Sigmoid colon (tissue), 7 donors: ENCODE results near the gene ZNF775. TPM values are rescaled to one million over a fixed set of nuclear protein-coding genes. Genes with fewer than 3 reads are reported as not detected.
A peak's percentile ranks its signal among the peaks of the same experiment; 100 is the strongest.

Experiments
- DNase-seq: peaks from one replicate; pipeline ENCODE4 v3.0.0-alpha.2; 2019
- H3K27ac ChIP-seq, 4 donors: fragments of 200-600 bp; sonication (generic); one replicate each; pipeline ENCODE4 v1.5.1; 2016 to 2019; ENCODE audit warnings: mild to moderate bottlenecking in 1 of 4
- H3K27me3 ChIP-seq, 3 donors: fragments of 200-600 bp; sonication (generic); one replicate each; pipeline ENCODE4 v1.5.1; 2019; ENCODE audit warnings: mild to moderate bottlenecking in 1 of 3
- H3K36me3 ChIP-seq, 4 donors: fragments of 200-600 bp; sonication (generic); one replicate each; pipeline ENCODE4 v1.5.1; 2016 to 2019
- H3K4me1 ChIP-seq, 4 donors: fragments of 200-600 bp; sonication (generic); one replicate each; pipeline ENCODE4 v1.5.1; 2017 to 2019
- H3K4me3 ChIP-seq, 4 donors: fragments of 200-600 bp; sonication (generic); one replicate each; pipeline ENCODE4 v1.5.1; 2017 to 2019; ENCODE audit warnings: mild to moderate bottlenecking in 2 of 4, moderate library complexity in 1 of 4
- H3K9me3 ChIP-seq, 4 donors: fragments of 200-600 bp in 3 of 4; sonication (generic) in 3 of 4; one replicate each; pipeline versions ENCODE4 v1.5.1 to v1.6.1; 2013 to 2019
- CTCF ChIP-seq, 4 experiments: fragments of 450-650 bp in 3 of 4; fragments of 200-600 bp in 1 of 4; IDR thresholded peaks; one replicate each; pipeline ENCODE4 v1.5.1; 2016 to 2019; ENCODE audit warnings: antibody characterized with exemption in 4 of 4, mild to moderate bottlenecking in 3 of 4, moderate library complexity in 2 of 4
- EP300 ChIP-seq, 4 donors: sonication (generic); formaldehyde crosslinking; IDR thresholded peaks; one replicate each; pipeline ENCODE4 v1.6.1; 2017; ENCODE audit warnings: antibody characterized with exemption in 4 of 4
- POLR2A ChIP-seq, 2 donors: fragments of 450-650 bp; IDR thresholded peaks; one replicate each; pipeline ENCODE4 v1.6.1; 2016; ENCODE audit warnings: antibody characterized with exemption in 2 of 2, mild to moderate bottlenecking in 2 of 2, moderate library complexity in 2 of 2
- POLR2AphosphoS5 ChIP-seq, 4 donors: sonication (generic); formaldehyde crosslinking; IDR thresholded peaks; one replicate each; pipeline ENCODE4 v1.6.1; 2017; ENCODE audit warnings: antibody characterized with exemption in 4 of 4
- WGBS, 2 donors: extraction: QIAGEN DNeasy Blood & Tissue Kit; methylation state at CpG; one replicate each; pipeline ENCODE4 v1.1.7; 2013; 5-methylcytosine and 5-hydroxymethylcytosine counted together
- intact Hi-C: fragments of 100-400 bp; cut with DNase I; formaldehyde crosslinking; loops from one replicate; pipeline ENCODE4 v1.15.1; 2023
- polyA plus RNA-seq, 3 donors: library from polyadenylated mRNA; stranded (reverse); fragments of 200-250 nt; gene quantifications; one replicate each; pipeline ENCODE4 v1.2.3, GENCODE V29; 2013
- total RNA-seq, 4 donors: library from RNA; depleted of rRNA; stranded (reverse); fragments of >200 nt; gene quantifications; one replicate each; pipeline ENCODE4 v1.1.0, GENCODE V29; 2016
- donor health status: healthy with polysubstance abuse.
- donor health status: Bipolar disorder and iron deficiency.
- donor health status: healthy.

Gene ZNF775
- total and polyA plus RNA-seq, 7 donors, result 3.0 to 10.7 (median 6.1) TPM

- Histone ChIP-seq H3K4me3 (peak overlapping the region; percentile 70 to 76 (median 72)), H3K4me1 (peaks cover 0 to 76% (median 67%) of the 10 kb centered on the region in 4 donors), H3K27me3 (no peaks in the 10 kb centered on the region), H3K36me3 (peaks cover 0 to 12% (median 4%) of the 10 kb centered on the region in 4 donors), H3K27ac (peak overlapping the region; percentile 85 to 93 (median 91)), H3K9me3 (no peaks in the 10 kb centered on the region)
- intact Hi-C loops, result no loop called here
- 27 to 46% methylated on average over 9 of the region's 9 CpGs for WGBS, 2 donors
- DNase-seq, result no peak
- TF ChIP-seq EP300 (IDR thresholded peaks at IDR 0.05) (no peak), CTCF (IDR thresholded peaks at IDR 0.05) (no peak), POLR2AphosphoS5 (IDR thresholded peaks at IDR 0.05) (no peak), POLR2A (IDR thresholded peaks at IDR 0.05) (no peak)
These were observed 39.7 kb upstream of the ZNF775 start for GRCh38 chr7:150339409-150339809.

GRCh38 chr7:150340024-150340749 lies 38.9 kb upstream of the ZNF775 start:
- Histone ChIP-seq H3K9me3 (no peaks in the 10 kb centered on the region), H3K27ac (peak overlapping the region; percentile 85 to 93 (median 91)), H3K4me3 (peak overlapping the region; percentile 70 to 76 (median 72)), H3K36me3 (peaks cover 0 to 12% (median 4%) of the 10 kb centered on the region in 4 donors), H3K27me3 (no peaks in the 10 kb centered on the region), H3K4me1 (peaks cover 0 to 68% (median 59%) of the 10 kb centered on the region in 4 donors)
- 5 to 22% methylated on average over 39 of the region's 39 CpGs for WGBS, 2 donors
- intact Hi-C loops, result loop anchor here (2.0 kb wide), 3 partner anchors 17 to 39 kb away; partner anchors contain the start of genes ACTR3C, LRRC61, REPIN1 and ZNF775
- no peak for TF ChIP-seq CTCF (IDR thresholded peaks at IDR 0.05)
- peak in 3 of 4 donors; percentile 21 to 58 (median 25) for TF ChIP-seq POLR2AphosphoS5 (IDR thresholded peaks at IDR 0.05)
- peak; percentile 79 for DNase-seq

GRCh38 chr7:150340875-150341262 lies 38.3 kb upstream of the ZNF775 start:
- Histone ChIP-seq H3K27ac (peak overlapping the region; percentile 85 to 93 (median 91)), H3K36me3 (peaks cover 0 to 12% (median 4%) of the 10 kb centered on the region in 4 donors), H3K9me3 (no peaks in the 10 kb centered on the region), H3K4me3 (peak overlapping the region; percentile 70 to 76 (median 72)), H3K27me3 (no peaks in the 10 kb centered on the region), H3K4me1 (peaks cover 0 to 61% (median 52%) of the 10 kb centered on the region in 4 donors)
- TF ChIP-seq POLR2AphosphoS5 (IDR thresholded peaks at IDR 0.05) (no peak), POLR2A (IDR thresholded peaks at IDR 0.05) (no peak), EP300 (IDR thresholded peaks at IDR 0.05) (no peak), CTCF (IDR thresholded peaks at IDR 0.05) (no peak)
- intact Hi-C loops, result loop anchor here (2.0 kb wide), 3 partner anchors 18 to 38 kb away; partner anchors contain the start of genes ACTR3C, LRRC61, REPIN1 and ZNF775
- peak; percentile 68 for DNase-seq
- 8 to 9% methylated on average over 29 of the region's 29 CpGs for WGBS, 2 donors

GRCh38 chr7:150341263-150342120 lies 37.6 kb upstream of the ZNF775 start, which contains the start of gene RARRES2:
RARRES2 (minus strand) TSS chr7:150341629; CDS start chr7:150340609, 1,020 bp downstream.
- DNase-seq, result peak; percentile 93
- peaks cover 0 to 55% (median 46%) of the 10 kb centered on the region in 4 donors for H3K4me1 ChIP-seq
- TF ChIP-seq POLR2A (IDR thresholded peaks at IDR 0.05) (no peak), POLR2AphosphoS5 (IDR thresholded peaks at IDR 0.05) (peak; percentile 37 to 80 (median 72))
- no peaks in the 10 kb centered on the region for H3K27me3 ChIP-seq
- peak within 1 kb of the TSS; percentile 70 to 76 (median 72) for H3K4me3 ChIP-seq
- H3K36me3 ChIP-seq, result peaks cover 0 to 12% (median 4%) of the 10 kb centered on the region in 4 donors
- intact Hi-C loops, result loop anchor here (2.0 kb wide), 3 partner anchors 19 to 37 kb away; partner anchors contain the start of genes ACTR3C, LRRC61, REPIN1 and ZNF775
- WGBS, 2 donors, result 12 to 20% methylated on average over 49 of the region's 49 CpGs
- no peaks in the 10 kb centered on the region for H3K9me3 ChIP-seq
- H3K27ac ChIP-seq, result peak within 1 kb of the TSS; percentile 85 to 93 (median 91)
